HG03135 (cell line): Measurements from ENCODE around the gene BOD1L2.

Experiments
- ATAC-seq: cut with Tn5 transposase; IDR thresholded peaks from one replicate; pipeline ENCODE4 v1.9.1; 2021; ENCODE audit warnings: mild to moderate bottlenecking, moderate library complexity; ENCODE audit not compliant: unreplicated experiment

The BOD1L2 gene

DNA sequence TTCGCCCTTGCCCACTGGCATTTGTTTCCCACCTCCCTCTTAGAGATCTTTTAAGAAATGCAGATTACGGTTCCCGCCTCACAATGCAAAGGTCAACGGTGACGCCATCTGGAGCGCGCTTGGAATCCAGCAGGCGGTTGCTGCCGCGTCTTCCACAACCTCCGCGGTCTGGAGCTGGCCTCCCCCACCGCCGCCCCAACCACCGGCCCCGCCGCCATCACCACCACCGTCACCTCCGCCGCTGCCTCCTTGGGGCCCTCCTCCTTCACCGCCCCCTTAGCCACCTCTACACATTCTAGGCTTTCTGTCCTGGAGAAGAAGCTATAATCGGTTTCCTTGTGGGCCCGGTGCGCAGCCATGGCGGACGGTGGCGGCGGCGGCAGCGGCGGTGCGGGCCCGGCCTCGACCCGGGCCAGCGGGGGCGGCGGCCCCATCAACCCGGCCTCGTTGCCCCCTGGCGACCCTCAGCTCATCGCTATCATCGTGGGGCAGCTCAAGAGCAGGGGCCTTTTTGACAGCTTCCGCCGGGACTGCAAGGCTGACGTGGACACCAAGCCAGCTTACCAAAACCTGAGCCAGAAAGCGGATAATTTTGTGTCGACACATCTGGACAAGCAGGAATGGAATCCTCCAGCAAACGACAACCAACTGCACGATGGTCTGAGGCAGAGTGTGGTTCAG is at the start of gene BOD1L2:
BOD1L2 (plus strand) TSS at position 132 of the 681 bp plus-strand sequence; CDS start at position 358, 226 bp downstream.
- ATAC-seq = no peak

DNA sequence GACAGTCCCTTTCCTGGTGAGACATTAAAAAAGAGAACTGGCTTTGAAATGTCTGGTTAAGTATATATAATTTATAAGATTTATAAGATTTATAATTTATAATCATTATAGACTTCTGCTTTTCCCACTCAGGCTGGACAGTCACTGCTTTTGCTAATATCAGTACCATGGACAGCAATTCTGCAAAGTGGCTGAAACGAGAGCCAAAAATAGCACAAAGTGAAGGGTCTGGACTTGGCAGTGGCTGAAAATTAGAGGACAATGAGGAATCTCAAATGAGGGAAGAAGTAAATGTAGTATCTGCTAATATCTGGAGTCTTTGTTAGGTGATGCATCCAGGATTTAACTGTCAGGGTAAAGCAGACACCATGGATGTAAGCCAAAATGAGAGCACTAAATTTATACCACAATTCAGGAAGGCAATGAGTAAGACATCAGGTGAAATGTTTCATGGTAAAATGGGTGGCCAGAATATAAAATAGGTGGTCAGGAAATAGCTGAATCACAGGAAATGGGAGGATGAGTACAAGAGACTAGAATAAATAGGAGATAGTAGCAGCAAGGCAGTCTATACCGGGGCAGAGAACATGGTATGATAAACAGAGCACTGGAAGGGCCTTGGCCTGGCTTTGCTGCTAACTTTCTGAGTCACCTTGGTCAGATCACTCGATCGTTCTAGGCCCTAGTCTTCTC is 39.6 kb upstream of the BOD1L2 start:
- no peak for ATAC-seq

DNA sequence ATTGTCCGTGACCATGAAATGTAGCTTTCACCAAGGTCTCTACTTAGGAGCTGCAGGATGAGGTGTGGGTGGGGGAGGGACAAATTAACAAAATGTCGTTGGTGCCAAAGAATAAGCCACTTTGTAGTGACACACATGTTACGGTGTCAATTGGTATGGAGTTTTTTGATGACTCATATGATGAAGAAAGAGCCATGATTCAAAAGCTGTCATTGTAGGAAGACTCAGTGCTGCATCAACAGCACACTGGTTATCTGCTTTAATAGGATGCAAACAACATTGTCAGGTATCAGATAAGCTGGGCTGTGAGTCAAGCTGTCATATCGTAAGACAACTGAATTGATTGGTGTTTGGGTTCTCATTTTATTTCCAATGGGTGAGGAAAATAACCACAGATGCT is 36.6 kb upstream of the BOD1L2 start:
- no peak for ATAC-seq

DNA sequence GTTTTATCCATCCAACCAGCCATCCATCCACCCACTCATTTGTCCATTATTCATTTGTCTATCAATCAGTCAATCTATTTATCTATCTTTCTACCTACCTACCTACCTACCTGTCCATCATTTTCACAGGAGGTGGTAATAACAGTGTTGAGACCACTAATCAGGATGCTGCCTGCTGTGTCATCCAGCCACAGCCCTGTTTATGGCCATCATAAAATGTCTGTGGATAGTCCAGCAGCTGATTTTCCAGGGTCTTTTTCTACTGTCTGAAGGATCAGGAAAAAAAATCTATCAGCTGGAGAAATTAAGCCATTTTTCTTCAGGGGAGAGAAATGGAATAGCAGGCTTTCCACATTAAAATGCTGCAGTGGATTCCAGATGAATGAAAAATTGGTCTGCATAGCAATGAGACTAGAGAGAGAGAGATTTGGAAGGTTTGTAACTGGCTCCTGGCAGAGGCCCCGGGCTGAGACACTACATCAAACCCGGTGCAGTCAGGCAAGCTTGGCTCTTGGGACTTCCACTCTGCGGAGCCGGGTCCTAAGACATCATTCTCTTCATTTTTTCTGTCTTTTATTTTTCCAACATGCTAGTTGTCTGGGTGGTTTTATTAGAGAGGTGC is 33.0 kb upstream of the BOD1L2 start:
- ATAC-seq = no peak

DNA sequence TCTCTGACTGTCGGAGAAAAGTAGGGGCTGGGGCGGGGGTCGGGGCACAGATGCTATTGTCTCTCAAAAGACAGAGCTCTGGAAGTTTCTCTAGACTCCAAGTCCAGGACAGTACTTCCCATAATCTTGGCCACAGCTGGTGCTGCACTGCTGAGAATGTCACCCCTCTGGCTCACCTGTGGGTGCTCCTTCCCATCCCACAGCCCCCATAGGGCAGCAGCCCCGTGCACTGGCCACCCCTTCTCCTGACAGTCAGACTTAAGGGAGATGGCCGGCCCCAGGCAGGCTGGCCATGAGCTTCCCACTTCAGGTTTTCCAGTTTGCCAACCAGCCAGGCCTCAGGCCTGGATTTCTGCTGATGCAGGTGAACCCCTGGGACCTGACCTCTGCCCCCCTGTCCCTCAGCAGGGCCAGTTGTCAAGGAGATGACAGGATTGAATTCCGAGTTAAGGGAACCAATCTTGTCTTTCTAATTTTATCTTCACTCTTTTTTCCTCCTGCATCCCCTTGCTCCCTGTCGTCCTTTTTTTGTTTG is 30.2 kb upstream of the BOD1L2 start:
- ATAC-seq = no peak

DNA sequence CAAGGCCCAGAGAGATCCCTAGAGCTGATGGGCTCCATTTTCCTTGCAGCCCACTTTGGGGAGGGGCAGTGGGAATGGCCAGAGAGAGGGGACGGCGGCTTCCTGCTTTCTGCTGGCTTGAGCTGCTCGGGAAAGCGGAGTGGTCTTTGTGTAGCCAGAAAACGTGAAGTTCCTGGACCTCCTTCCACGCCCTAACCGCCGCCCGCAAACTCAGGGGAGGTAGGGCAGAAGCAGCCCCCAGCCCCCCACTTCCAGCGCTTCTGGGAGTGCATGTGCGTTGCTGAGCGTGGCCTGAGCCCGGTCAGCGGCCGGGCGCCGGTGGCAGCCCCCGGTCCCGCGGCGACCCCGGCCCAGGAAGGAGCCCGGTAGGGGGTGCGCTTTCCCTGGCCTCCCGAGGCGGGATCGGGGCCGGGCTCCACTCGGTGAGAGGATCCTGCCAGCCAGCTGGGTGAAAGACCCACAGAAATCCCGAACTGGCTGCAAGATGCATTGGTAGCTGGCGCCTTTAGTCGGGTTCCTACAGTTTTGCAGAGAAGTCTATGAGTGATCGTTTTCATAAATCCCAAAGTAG is 25.3 kb upstream of the BOD1L2 start:
- ATAC-seq = no peak

DNA sequence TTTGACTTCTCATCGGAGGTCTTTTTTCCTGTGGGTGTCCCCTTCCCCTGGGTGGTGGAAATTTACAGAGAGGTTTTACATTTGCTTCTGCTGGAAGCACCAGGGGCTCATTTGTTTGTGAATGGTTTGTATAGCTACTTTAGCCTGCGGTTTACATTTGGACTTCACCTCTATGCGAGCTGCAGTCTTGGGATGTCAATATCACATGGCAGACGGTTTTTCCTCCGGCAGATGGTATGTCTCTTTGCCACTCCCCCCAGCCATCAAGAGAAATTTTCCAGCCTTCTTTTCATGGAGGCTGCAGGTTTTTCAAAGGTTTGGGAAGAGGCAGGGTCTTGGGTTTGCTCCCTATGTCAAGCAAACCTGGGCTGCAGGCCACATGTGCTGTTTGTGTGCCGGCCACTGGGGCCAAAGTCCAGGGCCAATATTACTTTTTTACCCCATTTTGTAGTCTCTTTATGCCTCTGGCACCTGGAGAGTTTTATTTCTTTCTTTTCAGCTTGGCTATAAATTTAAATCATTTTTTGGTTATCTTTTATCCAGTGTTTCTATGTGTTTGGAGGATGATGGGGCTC is 23.9 kb upstream of the BOD1L2 start:
- no peak for ATAC-seq

DNA sequence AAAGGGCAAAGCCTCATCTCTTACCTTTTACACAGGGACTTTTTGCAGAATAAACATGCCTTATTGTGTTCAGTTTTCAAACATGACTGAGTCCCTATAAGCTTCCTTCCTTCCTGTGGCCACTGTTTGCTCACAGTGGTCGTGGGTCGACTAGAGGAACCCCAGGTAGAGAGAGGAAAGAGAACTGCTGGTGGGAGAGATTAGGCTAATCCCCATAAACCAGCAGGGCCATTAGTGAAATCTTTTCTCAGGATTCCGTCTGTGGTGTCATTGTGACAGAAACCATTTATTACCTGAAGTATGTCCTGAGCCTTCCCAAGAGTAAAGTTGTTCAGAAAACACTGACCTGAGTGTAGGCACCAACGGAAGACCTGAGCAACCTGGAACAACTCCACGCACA is 21.3 kb upstream of the BOD1L2 start:
- no peak for ATAC-seq

DNA sequence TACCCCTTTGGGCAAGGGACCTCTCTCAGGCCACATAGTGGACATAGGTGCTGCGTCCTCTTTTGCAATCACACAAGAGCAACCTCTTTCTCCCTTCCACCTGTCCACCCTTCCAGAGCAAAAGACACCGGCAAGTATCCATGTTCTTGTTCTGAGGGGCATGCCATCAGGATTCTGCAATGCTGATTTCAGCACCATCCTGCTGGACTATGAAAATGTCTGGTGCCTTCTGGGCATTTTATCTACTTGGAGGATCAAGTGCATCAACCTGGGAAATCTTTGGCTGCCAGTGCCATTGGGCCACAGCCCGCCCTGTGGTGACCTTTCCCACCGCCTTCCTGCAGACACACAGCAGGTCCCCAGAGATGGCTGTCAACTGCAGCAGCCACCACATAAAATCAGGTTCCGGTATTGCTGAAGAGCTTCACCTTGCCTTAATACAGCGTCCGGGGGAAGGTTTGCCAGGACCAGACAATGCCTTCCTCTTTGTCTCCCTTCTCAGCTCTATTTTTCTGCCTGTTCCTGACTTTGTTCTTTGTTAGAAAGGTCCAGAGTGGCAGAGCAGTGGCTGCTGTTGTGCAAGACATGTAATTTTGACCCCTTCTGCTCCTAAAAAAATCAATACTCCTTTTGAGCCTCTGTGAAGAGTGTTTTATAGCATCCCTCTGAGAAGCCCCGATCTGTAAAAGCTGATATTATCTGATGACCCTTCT is 18.5 kb upstream of the BOD1L2 start:
- ATAC-seq = no peak

DNA sequence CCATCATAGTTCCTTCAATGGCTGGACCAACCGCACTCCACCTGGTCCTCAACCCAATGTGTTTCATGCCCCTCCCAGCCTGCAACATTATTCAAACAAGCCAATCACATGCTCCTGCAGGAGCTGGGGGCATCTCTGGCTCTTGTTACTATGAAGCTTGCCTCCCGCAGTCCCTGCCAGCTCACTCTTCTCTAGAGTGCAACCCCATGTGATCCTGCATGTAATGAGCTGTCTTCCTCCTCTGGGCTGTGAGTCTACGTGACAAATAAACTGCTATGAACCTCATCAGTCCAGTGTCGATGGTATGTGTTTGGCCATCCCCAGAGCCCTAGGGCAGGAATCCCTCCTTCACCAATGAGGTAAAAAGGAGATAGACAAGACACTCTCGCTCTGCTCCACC is 15.8 kb upstream of the BOD1L2 start:
- ATAC-seq = no peak

DNA sequence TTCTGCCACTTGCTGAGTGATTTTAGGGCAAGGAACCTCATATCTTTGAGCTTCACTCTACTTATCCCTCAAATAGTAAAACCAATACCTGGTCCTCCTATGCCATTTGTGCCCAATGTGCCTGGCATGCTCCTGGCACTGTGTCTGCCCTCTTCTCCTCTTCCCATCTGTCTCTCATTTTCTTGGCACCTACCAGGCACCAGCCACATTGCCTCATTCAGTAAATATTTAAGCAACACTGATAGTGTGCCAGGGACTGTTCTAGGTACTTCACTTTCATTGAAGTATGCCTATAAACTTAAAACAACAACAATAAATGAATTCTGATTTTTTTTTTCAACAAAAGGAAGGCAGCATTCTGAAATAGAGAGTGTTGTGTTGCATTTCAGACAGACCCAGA is 15.1 kb upstream of the BOD1L2 start:
- ATAC-seq = no peak

DNA sequence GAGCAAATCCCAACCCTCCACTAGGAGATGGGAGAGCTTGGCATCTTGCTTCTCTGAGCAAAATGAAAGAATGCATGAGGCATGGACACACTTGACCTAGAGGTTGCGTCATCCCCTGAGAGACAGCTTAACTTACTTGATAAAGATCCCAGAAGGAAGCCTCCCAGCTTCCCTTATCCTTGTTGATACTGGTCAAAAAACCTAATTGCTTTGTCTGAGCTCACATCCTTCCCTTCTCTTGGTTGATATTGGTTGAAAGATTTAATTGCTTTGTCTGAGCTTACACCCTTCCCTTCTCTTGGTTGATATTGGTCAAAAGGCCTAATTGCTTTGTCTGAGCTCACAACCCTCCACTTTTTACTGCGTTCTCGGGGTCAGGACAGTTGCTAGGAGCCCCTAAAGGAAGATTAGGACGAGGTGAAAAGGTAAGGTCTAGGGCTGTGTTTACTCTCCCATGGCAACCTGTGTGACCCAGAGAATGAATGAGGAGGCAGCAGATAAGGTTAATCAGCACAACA is 12.2 kb upstream of the BOD1L2 start:
- no peak for ATAC-seq

DNA sequence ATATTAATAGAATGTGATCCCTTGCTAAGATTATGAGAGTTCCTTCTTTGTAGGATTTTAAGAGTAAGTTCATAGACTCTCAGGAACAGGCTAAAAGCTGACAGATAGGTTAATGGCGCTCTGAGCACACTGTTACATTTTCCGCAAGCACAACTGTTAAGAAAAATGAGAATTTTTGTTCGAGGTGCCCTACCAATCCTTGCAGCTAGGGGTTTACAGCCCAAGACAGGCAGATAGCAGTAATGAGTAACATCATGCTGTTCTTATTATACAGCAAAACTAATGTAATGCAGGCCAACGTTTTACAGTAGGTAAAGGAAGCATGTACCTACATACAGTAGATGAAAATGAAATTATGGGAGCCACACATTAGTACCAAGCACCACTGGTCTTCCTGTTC is 11.2 kb upstream of the BOD1L2 start:
- ATAC-seq = no peak

DNA sequence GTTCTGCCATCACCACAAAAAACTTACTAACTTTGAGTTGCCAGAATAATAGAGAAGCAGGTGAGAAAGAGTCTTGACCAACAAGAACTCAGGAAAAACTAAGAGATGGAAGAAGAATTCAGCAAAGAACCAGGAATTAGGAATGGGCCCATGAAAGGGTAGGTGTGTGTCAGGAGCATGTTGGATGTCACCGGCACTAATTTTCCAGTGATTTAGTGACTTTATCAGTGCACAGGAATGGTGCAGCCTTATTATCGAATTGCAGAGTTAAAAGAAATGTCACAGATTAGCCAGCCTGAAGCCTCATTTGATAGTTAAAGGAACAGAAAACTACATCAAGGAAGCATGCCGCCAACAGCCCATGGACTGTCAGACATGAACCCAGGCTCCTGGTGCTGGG is 9.0 kb upstream of the BOD1L2 start:
- no peak for ATAC-seq

DNA sequence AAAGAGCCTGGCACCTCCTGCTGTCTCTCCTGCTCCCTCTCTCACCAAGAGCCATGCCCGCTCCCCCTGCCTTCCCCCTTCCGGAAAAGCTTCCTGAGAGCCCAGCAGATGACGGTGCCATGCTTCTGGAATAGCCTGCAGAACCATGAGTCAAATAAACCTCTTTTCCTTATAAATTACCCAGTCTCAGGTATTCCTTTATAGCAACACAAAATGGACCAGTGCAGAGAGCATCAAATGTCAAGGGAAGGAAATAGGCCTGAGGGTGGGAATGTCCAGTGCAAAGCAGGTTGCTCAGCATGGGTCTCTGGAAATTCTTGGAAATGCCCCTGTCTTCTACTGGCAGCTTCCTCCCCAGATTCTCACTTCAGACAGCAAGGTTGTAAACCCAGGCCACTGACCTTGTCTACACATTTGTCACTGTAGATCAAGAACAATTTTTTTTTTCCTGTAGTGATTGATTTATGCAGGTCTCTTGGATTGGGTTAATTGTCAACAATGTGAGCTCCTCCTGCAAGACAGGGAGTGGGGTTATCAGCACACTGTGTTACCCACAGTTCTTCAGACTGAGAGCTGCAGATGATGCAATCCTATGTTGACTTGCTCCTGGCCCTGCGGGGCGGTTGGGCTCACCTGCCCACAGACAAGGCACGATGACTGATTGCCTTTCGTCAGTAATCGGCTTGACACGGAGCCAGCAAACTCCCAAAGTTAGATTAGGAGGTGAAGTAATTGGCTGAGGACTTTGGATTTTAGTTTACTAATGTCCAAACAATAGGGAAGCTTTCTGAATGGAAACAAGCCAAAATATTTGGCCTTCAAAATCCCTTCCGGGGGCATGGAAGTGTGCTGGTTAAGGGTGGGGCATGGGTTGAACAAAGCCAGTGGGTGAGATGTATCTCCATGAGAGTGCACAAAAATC is 5.4 kb upstream of the BOD1L2 start:
- no peak for ATAC-seq

DNA sequence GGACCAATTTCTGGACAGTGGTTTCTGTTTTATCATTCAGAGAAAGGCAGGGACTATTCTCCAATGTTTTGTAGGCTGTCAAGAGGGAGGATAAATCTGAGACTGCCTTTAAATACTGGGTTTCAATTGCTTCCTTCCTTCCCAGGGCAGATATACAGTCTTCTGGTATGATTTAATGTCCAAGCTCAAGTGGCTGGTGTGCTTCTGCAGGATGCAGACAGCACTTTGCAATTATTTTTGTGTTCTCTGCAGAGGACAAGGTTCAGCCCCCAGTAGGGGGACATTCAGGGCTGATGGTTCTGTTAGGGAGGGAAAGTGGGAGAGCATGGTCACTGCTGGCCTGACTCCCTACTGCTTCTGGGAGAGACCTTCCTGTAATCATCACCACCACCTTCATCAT is 4.6 kb upstream of the BOD1L2 start:
- ATAC-seq = no peak

DNA sequence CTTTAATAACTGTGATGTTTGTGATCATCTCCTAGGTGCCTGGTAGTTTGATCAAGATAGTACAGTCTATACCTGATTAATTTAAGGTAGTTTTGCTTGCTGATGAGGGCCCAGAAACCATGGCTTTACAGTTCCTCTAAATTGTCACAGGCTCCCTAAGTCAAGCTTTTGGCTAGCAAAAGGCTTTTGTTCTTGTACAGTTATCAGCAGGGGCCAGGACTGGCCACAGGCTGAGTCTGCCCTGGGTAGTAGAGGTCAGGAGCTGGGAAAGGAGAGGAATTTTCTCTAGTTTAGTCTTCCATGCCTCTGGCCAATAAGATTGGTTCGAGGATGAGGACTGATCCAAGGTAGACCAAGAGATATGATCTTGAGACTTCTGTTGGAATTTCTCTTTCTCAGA is 3.6 kb upstream of the BOD1L2 start:
- no peak for ATAC-seq

DNA sequence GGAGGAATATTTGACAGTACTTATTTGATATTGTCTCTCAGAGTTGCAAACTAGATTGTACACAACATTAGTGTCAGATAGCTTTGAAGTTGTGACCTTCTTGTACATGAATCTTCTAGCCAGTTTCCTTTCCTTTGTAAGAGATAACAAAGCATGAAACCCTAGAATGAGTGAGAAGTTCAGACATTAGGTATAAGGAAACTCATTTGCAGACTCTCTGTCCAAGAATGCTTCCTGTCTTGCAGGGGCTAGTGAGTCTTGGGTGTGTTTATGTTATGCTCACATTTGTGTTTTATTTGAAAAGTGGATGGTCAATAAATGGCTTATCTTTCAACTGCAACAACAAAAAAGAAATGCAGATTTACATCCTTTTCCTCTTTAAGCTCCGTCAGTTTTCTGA is 1.4 kb downstream of the BOD1L2 start:
- no peak for ATAC-seq

DNA sequence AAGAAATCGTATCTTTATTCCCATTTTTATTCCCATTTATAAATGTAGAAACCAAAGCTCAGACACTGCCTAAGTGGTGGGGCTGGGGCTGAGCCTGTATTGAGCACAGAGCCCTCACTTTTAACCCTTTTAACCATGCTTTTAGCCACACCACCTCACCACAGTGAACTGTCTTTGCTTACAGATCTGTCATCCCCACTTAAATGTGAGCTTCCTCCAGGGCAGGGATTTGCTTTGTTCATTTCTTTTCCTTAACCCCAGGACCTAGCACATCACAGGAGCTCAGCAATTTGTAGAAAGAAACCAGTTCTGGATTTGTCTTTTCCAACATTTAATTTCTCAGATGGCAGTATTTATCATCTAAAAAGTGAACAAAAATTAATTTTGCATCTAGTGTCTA is 2.2 kb downstream of the BOD1L2 start:
- no peak for ATAC-seq
